NK-92 (cell line): ENCODE data around the gene RAB4A.
"Not testable (repeated sequence)": the region's sequence is repeated elsewhere in the genome, so short reads cannot be mapped to it uniquely, and the experiment has no call there.

Experiments used
- DNase-seq: peaks from one replicate; lab custom pipeline; 2025; ENCODE audit not compliant: unreplicated experiment; lab: John Stamatoyannopoulos, UW

RAB4A gene

GRCh38 chr1:229295745-229296144 lies 24.8 kb downstream of the RAB4A start:
- no peak for DNase-seq

DNA sequence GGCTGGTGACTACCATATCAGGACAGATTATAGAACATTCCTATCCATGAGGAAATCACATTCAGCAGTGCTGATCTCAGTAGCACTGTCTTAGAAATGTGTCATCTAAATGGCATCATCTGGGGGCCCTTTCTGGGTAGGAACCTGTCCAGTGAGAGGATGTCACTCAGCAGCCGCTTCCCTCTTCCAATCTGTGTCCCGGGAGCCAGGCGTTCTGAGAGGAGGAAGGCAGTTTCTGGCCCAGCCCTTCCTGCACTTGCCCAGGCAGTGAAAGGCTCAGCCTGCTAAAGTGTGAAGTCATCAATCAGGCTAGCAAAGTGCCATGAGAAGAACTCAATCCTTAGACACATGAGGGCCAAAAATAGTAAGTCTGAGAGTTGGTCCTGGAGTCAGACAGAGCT lies 25.6 kb downstream of the RAB4A start:
- DNase-seq, result no peak

DNA sequence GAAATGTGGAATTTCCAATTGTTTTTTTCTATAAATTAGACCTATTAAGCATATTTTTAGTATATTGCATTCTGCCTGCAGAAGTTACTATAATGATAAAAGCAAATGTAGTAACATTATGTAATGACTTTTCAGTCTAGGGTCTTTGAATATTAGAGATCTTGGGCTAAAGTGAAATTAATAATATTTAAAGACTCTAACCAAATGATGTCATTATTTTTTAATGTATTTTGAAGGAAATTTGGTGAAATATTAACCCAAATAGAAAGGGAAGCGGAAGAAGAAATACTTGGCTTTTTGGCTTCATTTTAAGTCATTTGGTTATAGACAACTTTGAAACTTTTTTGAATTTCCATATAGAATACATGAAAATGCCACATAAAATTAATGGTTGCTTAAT lies 26.8 kb downstream of the RAB4A start:
- DNase-seq, result no peak

DNA sequence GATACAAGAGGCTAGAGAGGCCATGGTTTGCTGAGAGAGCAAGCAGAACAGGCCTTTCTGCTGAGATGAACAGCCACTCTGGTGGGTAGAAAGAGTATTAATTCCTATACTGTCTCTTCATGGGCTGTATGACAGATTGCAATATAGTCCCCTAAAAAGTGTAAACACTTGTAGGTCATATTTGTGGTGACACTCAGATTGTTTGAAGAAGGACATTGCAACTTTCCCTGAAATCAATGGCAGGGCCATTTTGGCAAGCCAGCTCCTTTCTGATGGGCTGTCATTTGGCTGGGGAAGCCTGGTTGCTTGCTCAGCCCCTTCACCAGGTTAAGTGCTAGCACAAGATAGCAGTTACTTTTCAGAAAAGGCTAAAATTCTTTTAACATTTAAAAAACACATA lies 27.5 kb downstream of the RAB4A start:
- no peak for DNase-seq

DNA sequence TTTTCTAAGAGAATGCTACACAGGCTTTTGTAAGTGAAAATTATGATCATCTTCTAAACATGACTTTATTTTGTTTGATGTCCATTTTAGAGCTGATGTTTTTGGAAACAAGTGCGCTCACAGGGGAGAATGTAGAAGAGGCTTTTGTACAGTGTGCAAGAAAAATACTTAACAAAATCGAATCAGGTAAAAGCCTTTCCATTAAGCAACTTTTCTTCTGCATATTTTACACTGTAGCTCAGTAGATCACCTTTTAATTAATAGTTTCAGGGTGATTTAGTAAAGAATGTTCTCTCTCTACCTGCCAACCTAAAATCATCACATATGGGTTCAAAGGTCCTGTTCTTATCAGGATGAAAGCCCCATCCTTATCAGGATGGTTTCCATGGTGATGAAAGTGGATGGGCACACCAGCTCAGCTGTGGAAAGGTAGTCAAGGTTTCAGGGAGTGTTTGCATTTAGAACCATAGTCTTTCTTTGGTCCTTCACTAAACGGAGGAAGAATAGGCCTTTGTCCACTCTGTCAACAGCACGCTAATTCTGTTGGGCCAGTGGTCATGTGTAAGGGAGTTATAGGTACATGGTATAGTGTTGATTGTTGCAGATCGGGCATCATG lies 28.1 kb downstream of the RAB4A start:
- no peak for DNase-seq

- DNase-seq, result no peak
Measured at GRCh38 chr1:229300099-229300757, 29.3 kb downstream of the RAB4A start.

- DNase-seq, result no peak
Measured at GRCh38 chr1:229302740-229303139, 31.8 kb downstream of the RAB4A start.

DNA sequence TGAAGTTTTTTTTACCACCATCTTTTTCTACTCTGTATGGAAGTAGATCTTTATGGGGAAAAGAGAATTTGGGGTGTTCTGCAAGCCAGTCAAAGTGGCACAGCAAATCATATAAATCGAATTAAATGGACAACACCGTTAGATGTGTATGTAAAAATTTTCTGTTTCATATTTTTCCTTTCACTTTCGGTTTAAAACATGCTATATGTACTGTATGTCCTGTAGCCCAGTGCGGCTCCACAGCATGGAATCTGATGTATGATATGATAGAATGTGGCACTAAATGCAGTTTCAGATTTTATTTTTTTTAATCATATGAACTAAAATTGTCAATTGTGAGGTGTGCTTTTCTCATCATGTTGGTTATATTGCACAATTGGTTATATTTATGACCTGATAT lies 32.9 kb downstream of the RAB4A start:
- DNase-seq, result no peak

DNA sequence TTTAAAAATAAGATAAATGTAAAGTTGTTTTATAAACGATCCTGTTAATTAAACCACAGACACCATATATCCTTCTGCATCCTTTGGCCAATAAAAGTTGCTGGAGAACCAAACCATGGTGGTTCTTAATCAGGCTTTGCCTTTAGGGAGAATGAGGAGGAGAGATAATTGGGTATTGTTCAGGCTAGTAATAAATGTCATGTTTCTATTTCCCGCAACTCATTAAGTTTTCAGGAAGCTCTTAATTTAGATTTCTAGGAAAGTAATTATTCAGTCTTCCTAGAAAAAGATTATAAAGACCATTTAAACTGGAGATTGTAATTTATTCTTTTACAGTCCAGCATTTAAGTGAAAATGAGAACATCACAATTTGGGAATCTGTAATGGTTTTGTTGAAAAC lies 34.5 kb downstream of the RAB4A start:
- no peak for DNase-seq

DNA sequence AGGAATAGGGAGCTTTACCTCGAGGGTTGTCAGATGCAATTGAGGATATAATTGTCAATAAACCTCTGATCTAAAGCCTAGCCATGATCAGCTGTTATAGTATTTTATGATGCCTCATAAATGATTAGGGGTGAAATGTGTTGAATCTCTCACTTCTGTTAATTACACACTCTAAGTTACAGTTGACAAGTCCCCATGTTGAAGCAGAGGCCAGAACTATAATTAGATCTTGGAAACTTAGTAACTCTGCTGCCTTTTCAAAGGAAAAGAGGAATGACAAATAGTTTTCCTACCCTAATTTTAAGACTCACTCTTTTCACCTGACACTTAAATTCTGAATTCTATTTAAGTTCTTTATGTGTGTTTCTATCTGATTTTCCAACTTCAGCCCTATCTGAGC lies 38.2 kb downstream of the RAB4A start:
- DNase-seq, result no peak

- no peak for DNase-seq
Measured at GRCh38 chr1:229309684-229310083, 38.8 kb downstream of the RAB4A start.

- no peak for DNase-seq
Measured at GRCh38 chr1:229310833-229311232, 39.9 kb downstream of the RAB4A start.

DNA sequence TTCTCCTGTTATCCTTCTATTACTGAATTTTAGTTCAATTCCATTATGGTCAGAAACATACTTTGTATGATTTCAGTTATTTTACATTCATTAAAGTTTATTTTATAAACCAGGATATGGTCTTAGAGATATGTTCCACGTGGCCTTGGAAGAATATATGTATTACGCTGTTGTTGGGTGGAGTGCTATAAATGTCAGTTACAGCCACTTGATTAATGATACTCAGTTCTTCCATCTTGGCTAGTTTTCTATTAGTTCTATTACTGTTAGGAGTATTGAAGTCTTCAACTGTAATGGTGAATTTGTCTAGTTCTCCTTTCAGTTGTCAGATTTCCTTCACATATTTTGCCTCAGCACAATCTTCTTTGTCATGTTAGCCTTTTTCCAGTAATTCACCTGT lies 45.3 kb downstream of the RAB4A start:
- no peak for DNase-seq

- DNase-seq, result no peak
Measured at GRCh38 chr1:229318056-229318455, 47.1 kb downstream of the RAB4A start.

- DNase-seq, result no peak
Measured at GRCh38 chr1:229319487-229319886, 48.6 kb downstream of the RAB4A start.

DNA sequence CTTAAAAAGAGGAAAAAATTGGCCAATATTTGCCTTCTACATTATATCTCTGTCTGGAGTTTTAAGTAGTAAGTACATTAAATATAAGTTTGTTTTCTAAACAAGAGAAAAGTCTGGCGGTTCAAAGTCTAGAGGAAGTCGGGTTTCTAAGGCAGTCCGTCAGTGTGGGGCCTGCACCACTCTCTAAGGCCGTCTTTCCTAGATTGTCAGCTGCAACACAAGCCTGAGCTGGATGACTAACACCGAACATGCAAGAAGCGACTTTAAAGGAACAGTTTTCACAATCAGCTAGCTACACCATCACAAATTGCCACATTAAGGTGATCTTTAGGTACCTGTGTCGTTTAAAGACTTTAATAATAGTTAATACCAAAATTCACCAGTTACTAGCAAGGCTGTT lies 52.3 kb downstream of the RAB4A start:
- no peak for DNase-seq

DNA sequence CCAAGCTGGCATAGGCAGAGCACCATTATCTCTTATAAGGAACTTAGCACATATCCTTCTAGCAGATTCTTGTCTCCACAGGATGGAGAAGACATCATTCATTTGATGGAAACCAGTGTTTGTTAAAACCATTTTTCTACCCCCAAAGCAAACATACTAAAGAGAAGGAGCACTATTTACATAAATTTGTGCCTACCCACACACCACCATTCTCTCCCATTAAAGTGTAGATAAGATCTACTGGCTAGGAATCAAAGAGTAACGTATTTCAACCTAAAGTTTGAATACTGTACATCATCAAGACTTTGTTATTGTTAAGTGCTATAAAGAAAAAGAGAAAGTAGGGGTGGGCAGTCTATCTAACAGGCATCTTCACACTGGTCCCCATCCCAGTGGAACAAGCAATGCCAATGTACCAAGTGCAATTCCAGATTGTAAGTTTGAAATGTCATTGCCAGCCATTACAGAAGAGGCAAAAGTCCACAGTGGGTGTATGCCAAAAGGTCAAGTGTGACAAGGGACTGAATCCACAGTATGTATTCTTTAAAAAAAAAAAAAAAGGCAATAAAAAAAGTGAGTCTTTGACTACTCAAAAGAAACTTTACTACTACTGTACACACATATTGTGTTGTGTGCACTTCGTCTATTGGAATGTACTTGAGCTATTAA lies 53.1 kb downstream of the RAB4A start:
- no peak for DNase-seq

DNA sequence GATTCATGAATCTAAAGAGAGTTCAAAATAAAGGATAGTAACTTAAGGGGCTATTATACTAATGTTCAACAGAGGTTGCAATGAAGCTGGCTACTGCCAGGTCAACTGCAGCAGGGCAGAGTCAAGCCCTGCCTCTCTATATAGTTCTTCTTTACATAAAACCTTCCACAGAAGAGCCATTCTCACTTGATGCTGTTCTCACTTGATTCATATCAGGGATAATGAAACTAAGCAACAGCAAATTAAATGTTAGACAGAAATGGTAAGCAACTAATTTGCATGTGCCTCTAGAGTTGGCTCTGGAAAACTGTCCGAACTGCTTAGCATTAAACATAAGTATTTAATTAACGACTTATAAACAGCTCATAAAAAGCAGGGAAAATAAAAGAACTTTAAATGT lies 54.5 kb downstream of the RAB4A start:
- DNase-seq, result no peak

- DNase-seq, result no peak
Measured at GRCh38 chr1:229325853-229326487, 55.1 kb downstream of the RAB4A start.

GRCh38 chr1:229326601-229327000 lies 55.7 kb downstream of the RAB4A start:
- no peak for DNase-seq

DNA sequence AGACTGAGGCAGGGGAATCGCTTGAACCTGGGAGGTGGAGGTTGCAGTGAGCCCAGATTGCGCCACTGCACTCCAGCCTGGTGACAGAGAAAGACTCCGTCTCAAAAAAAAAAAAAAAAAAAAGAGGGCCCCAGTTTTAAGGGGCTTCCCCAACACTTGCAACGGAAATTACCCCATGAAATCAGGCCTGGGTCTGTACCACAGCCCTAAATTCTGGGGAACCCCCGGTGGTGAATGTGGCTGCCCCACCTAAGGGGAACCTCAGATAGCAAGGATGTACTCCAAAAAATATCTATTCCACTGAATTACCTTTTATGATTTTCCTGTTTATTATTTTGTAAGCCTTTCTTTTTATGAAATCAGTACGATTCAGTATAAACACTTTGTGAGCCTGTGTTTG lies 56.9 kb downstream of the RAB4A start:
- not testable (repeated sequence) for DNase-seq
